Neural progenitor cell (in vitro differentiated cells): ENCODE measurements around the gene KCTD2. TPM values are rescaled to one million over a fixed set of nuclear protein-coding genes. Genes with fewer than 3 reads are reported as not detected.

Source experiments
- DNase-seq: peaks from one replicate; pipeline ENCODE4 v3.0.0-alpha.2; 2016; ENCODE audit warnings: low spot score
- H2AFZ ChIP-seq: fragments of 200-600 bp; sonication (generic); replicated peaks from 2 replicates; pipeline ENCODE4 v1.6.1; 2016; ENCODE audit warnings: antibody characterized with exemption
- H3F3A ChIP-seq: fragments of 200-600 bp; sonication (generic); 2 replicates; pipeline ENCODE4 v1.6.1; 2016; ENCODE audit warnings: antibody characterized with exemption, low read depth
- H3K27ac ChIP-seq: fragments of 200-600 bp; sonication (generic); 2 replicates; pipeline ENCODE4 v1.5.1; 2016; ENCODE audit warnings: mild to moderate bottlenecking
- H3K27me3 ChIP-seq: fragments of 200-600 bp; sonication (generic); 2 replicates; pipeline ENCODE4 v1.6.1; 2016; ENCODE audit warnings: mild to moderate bottlenecking, moderate library complexity
- H3K36me3 ChIP-seq: fragments of 200-600 bp; sonication (generic); 2 replicates; pipeline ENCODE4 v1.5.1; 2016
- H3K4me1 ChIP-seq: fragments of 200-600 bp; sonication (generic); 2 replicates; pipeline ENCODE4 v1.6.1; 2016; ENCODE audit warnings: mixed run types
- H3K4me2 ChIP-seq: fragments of 200-600 bp; sonication (generic); 2 replicates; pipeline ENCODE4 v1.6.1; 2016
- H3K4me3 ChIP-seq: fragments of 200-600 bp; sonication (generic); 2 replicates; pipeline ENCODE4 v1.5.1; 2016
- H3K79me2 ChIP-seq: fragments of 200-600 bp; sonication (generic); 2 replicates; pipeline ENCODE4 v1.6.1; 2016; ENCODE audit warnings: low read depth
- H3K9ac ChIP-seq: fragments of 200-600 bp; sonication (generic); 2 replicates; pipeline ENCODE4 v1.6.1; 2016
- H3K9me3 ChIP-seq: fragments of 200-600 bp; sonication (generic); 2 replicates; pipeline ENCODE4 v1.5.1; 2016; ENCODE audit warnings: low read depth
- H4K20me1 ChIP-seq: fragments of 200-600 bp; sonication (generic); 2 replicates; pipeline ENCODE4 v1.6.1; 2016; ENCODE audit warnings: low read depth
- H3K27ac Mint-ChIP-seq: 3 replicates; pipeline ENCODE4 v1.8.0; 2021; ENCODE audit warnings: mixed read lengths
- H3K27me3 Mint-ChIP-seq: 2 replicates; pipeline ENCODE4 v1.8.0; 2022; ENCODE audit warnings: low read depth, mild to moderate bottlenecking, inconsistent platforms, moderate library complexity, mixed read lengths; ENCODE audit not compliant: insufficient read depth
- H3K36me3 Mint-ChIP-seq: 3 replicates; pipeline ENCODE4 v1.8.0; 2021; ENCODE audit warnings: mixed read lengths
- H3K4me1 Mint-ChIP-seq: 3 replicates; pipeline ENCODE4 v1.8.0; 2021; ENCODE audit warnings: mixed read lengths
- H3K4me3 Mint-ChIP-seq: 3 replicates; pipeline ENCODE4 v1.8.0; 2021; ENCODE audit warnings: mild to moderate bottlenecking, moderate library complexity, mixed read lengths
- H3K9me3 Mint-ChIP-seq: 3 replicates; pipeline ENCODE4 v1.8.0; 2020; ENCODE audit warnings: mixed read lengths
- EZH2 ChIP-seq: fragments of 200-600 bp; sonication (generic); IDR thresholded peaks from 2 replicates; pipeline ENCODE4 v1.6.1; 2017; ENCODE audit warnings: antibody characterized with exemption, mild to moderate bottlenecking, moderate library complexity
- EZH2phosphoT487 ChIP-seq: fragments of 200-600 bp; sonication (generic); IDR thresholded peaks from 2 replicates; pipeline ENCODE4 v1.6.1; 2017; ENCODE audit warnings: antibody characterized with exemption
- total RNA-seq: library from RNA; depleted of rRNA; stranded (reverse); fragments of >200 nt; gene quantifications from 2 replicates; pipeline ENCODE4 v1.2.3, GENCODE V29; 2015; ENCODE audit warnings: low replicate concordance
- TF ChIP-seq, protein P1 (sequence below): fragments of 200-600 bp; sonication (generic); IDR thresholded peaks from 2 replicates; pipeline ENCODE4 v1.5.1; 2017; ENCODE audit warnings: antibody characterized with exemption, mild to moderate bottlenecking

The KCTD2 gene
- total RNA-seq, 1 donor from 2014 or later: 28.9 TPM

DNA sequence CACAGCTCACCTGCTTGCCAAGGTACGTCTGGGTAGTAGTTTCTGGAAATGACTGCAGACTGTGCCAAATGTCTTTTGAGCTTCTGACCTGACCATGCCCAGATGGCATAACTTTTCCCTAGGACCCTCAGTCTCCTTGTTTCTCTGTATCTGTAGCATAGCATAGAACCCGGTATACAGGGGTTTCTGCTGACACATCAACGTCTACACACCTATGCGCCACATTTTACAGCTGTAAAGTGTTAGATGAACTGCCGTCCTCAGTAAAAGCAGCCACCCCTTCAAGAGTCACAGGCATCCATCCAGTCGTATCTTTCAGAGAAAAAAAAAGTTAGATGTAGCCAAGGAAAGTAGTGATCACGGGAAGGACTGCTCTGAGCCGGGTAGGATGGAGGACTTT lies 17.4 kb downstream of the KCTD2 start:
- TF ChIP-seq, protein P1, sequence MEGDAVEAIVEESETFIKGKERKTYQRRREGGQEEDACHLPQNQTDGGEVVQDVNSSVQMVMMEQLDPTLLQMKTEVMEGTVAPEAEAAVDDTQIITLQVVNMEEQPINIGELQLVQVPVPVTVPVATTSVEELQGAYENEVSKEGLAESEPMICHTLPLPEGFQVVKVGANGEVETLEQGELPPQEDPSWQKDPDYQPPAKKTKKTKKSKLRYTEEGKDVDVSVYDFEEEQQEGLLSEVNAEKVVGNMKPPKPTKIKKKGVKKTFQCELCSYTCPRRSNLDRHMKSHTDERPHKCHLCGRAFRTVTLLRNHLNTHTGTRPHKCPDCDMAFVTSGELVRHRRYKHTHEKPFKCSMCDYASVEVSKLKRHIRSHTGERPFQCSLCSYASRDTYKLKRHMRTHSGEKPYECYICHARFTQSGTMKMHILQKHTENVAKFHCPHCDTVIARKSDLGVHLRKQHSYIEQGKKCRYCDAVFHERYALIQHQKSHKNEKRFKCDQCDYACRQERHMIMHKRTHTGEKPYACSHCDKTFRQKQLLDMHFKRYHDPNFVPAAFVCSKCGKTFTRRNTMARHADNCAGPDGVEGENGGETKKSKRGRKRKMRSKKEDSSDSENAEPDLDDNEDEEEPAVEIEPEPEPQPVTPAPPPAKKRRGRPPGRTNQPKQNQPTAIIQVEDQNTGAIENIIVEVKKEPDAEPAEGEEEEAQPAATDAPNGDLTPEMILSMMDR: no peak
- TF ChIP-seq EZH2phosphoT487: no peak
- no peak for TF ChIP-seq EZH2
- H3K36me3 Mint-ChIP-seq: peaks cover 28% of the 10 kb centered on the region
- H3K4me1 Mint-ChIP-seq: no peaks in the 10 kb centered on the region
- Histone ChIP-seq H3K9me3 (no peaks in the 10 kb centered on the region), H3F3A (no peaks in the 10 kb centered on the region), H3K4me1 (no peaks in the 10 kb centered on the region), H3K4me3 (no peak overlapping the region), H3K79me2 (no peaks in the 10 kb centered on the region), H4K20me1 (peaks cover 4% of the 10 kb centered on the region), H2AFZ (no peak overlapping the region), H3K4me2 (no peak overlapping the region), H3K36me3 (no peaks in the 10 kb centered on the region), H3K27me3 (no peaks in the 10 kb centered on the region), H3K27ac (no peak overlapping the region), H3K9ac (no peak overlapping the region)
- H3K27ac Mint-ChIP-seq: no peak overlapping the region
- peaks cover 8% of the 10 kb centered on the region for H3K27me3 Mint-ChIP-seq
- H3K9me3 Mint-ChIP-seq: no peaks in the 10 kb centered on the region
- no peak overlapping the region for H3K4me3 Mint-ChIP-seq
- no peak for DNase-seq

DNA sequence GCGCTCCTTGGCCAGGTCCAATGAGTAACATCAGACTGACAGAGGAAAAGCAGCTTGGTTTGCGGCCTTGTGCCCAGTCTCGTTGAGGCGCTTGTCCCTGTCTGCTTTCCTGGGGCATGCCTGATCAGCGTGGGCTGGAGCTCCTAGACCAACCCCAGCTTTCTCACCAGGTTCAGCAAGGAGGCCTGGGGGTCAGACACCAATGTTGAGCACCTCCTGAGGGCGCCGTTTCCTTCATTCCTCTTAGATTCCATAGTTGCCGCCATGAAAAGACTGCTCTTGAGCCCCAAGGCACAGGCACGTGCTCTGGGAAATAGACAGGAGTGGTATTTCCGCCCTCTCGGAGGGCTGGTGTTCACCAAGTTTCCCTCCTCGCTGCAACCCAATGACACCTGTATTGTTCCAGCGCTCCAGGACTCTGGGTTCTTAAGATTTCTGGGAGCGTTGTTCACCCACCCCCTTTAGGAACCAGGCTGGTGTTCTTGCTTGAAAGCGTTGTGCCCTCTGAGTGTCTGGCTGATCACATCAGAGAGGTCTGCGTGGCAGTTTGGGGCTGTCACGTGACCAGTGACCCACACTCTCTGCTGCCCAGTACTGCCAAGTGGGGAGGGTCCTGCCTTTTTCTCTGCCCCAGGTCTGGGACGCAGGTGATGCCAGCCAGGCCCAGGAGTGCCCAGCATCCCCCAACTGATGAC lies 18.0 kb downstream of the KCTD2 start:
- no peak overlapping the region for H3K27ac ChIP-seq
- TF ChIP-seq EZH2phosphoT487 (no peak), EZH2 (no peak)
- TF ChIP-seq, protein P1: peak; percentile 24
- no peaks in the 10 kb centered on the region for H3K36me3 ChIP-seq
- DNase-seq: peak; percentile 30
- no peaks in the 10 kb centered on the region for H3K27me3 ChIP-seq
- no peaks in the 10 kb centered on the region for H3F3A ChIP-seq
- H3K27me3 Mint-ChIP-seq: peaks cover 8% of the 10 kb centered on the region
- no peak overlapping the region for H3K27ac Mint-ChIP-seq
- no peaks in the 10 kb centered on the region for H3K79me2 ChIP-seq
- H2AFZ ChIP-seq: no peak overlapping the region
- no peaks in the 10 kb centered on the region for H3K4me1 ChIP-seq
- no peak overlapping the region for H3K4me2 ChIP-seq
- H3K4me3 ChIP-seq: no peak overlapping the region
- no peaks in the 10 kb centered on the region for H3K4me1 Mint-ChIP-seq
- H3K9ac ChIP-seq: no peak overlapping the region
- H4K20me1 ChIP-seq: no peaks in the 10 kb centered on the region
- no peak overlapping the region for H3K4me3 Mint-ChIP-seq
- no peaks in the 10 kb centered on the region for H3K9me3 ChIP-seq
- H3K36me3 Mint-ChIP-seq: peaks cover 24% of the 10 kb centered on the region
- H3K9me3 Mint-ChIP-seq: no peaks in the 10 kb centered on the region

DNA sequence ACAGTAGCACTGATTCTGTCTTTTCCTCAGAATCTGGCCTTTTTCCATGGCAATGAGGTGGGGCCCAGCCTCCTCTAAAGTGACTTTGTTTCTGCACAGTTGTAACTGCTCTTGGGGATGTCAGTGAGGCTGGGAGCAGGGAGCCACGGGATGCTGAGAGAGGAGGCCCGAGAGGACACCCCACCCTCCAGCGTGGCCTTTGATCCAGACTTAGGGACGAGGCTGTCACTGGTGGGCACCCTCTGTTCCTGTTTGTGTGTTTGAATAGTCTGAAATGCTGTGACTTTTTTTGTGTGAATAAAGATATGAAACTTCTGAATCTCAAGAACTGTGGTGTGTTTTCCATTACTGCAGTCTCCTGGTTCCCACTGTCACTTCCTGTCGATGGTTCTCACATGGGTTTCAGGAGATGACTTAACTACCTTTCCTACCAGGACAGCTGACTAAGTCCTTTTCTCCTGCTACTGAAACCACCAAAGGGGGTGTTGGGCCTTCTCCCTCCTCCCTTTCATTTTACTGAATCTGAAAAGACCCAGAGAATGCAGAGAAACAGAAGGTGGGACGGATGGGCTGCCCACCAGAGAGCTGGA lies 18.6 kb downstream of the KCTD2 start:
- H3K27ac ChIP-seq: no peak overlapping the region
- no peak for DNase-seq
- no peak overlapping the region for H3K4me2 ChIP-seq
- H3K9me3 ChIP-seq: no peaks in the 10 kb centered on the region
- Mint-ChIP-seq H3K4me3 (no peak overlapping the region), H3K9me3 (no peaks in the 10 kb centered on the region), H3K4me1 (no peaks in the 10 kb centered on the region), H3K36me3 (peaks cover 24% of the 10 kb centered on the region), H3K27me3 (peaks cover 8% of the 10 kb centered on the region), H3K27ac (peak overlapping the region; percentile 33)
- TF ChIP-seq, protein P1: no peak
- no peak for TF ChIP-seq EZH2
- no peak overlapping the region for H2AFZ ChIP-seq
- no peaks in the 10 kb centered on the region for H3K79me2 ChIP-seq
- no peaks in the 10 kb centered on the region for H4K20me1 ChIP-seq
- no peak overlapping the region for H3K4me3 ChIP-seq
- no peaks in the 10 kb centered on the region for H3K4me1 ChIP-seq
- no peaks in the 10 kb centered on the region for H3K36me3 ChIP-seq
- H3F3A ChIP-seq: no peaks in the 10 kb centered on the region
- no peaks in the 10 kb centered on the region for H3K27me3 ChIP-seq
- no peak overlapping the region for H3K9ac ChIP-seq
